ENCODE measurements around the gene ATRNL1.

ATRNL1 gene

GRCh38 chr10:115953281-115953680 is 860.1 kb downstream of the ATRNL1 start:
- TF ChIP-seq CTCF (IDR thresholded peaks at IDR 0.05) = no peak

- TF ChIP-seq CTCF (IDR thresholded peaks at IDR 0.05) = no peak
These were observed 860.8 kb downstream of the ATRNL1 start for GRCh38 chr10:115953968-115954367.

GRCh38 chr10:115956225-115957011 is 863.3 kb downstream of the ATRNL1 start:
- no peak for TF ChIP-seq CTCF (IDR thresholded peaks at IDR 0.05)

GRCh38 chr10:115957012-115957399 is 863.8 kb downstream of the ATRNL1 start:
- no peak for TF ChIP-seq CTCF (IDR thresholded peaks at IDR 0.05)

- TF ChIP-seq CTCF (IDR thresholded peaks at IDR 0.05) = no peak
These were observed 864.7 kb downstream of the ATRNL1 start for GRCh38 chr10:115957786-115958442.

GRCh38 chr10:115963848-115964247 is 870.7 kb downstream of the ATRNL1 start:
- peak; percentile 27; the same call in 1 of the 2 replicates for TF ChIP-seq CTCF (IDR thresholded peaks at IDR 0.05)

- TF ChIP-seq CTCF (IDR thresholded peaks at IDR 0.05) = no peak
These were observed 871.7 kb downstream of the ATRNL1 start for GRCh38 chr10:115964827-115965226.

Data from LNCAP (cell line).